ENCODE measurements around the gene SLC37A2.
"Not testable (repeated sequence)": the region's sequence is repeated elsewhere in the genome, so short reads cannot be mapped to it uniquely, and the experiment has no call there.

SLC37A2 gene

DNA sequence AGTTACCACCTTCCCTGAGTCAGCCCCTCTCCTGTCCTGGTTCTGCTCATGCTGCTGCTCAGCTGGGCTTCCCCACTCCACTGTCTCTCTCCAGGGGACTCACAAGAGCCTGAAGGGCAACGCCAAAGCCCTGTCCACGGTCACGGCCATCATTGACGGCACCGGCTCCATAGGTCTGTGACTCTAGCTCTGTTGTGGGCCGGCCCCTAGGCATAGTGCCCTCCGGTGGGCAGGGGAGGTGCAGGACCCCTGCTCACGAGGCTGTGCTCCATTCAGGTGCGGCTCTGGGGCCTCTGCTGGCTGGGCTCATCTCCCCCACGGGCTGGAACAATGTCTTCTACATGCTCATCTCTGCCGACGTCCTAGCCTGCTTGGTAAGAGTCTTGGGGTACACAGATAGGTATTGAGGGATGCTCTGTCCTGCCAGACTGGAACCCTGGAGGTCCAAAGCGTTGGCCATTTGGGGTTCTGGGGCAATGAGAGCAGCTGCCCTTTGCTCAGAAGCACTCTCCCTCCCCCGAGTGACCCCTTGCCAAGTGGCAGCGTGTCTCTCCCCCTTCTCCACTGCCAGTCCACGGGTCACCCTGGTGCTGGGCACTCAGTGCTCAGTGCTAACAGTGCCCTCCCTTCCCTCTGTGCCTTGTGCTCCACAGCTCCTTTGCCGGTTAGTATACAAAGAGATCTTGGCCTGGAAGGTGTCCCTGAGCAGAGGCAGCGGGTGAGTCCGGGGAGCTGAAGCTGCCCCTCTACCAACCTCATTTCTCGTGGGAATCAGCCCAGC, 22.4 kb downstream of the SLC37A2 start:
- DNase-seq: no peak

GRCh38 chr11:125086633-125087296, 23.7 kb downstream of the SLC37A2 start:
- DNase-seq: no peak

DNA sequence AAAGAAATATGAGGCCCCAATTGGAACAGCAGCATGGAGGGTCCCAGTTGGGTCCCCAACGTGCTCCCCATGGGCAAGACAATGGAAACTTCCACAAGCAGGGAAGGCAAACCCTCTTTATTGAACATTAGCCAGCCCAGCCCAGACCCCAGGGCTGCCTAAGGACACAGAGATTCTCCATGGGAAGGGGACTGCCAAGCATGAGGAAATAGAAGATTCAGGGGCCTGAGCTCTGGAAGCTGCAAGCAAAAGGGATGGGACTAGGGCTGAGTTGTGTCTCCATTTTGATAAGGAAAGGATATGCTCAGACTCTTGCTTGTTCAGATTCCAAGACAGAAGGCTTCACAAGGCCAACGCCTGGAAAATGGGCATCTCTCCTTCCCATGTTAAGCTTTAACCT, 25.0 kb downstream of the SLC37A2 start:
- no peak for DNase-seq

GRCh38 chr11:125088576-125089455, 25.7 kb downstream of the SLC37A2 start:
- DNase-seq: no peak

- not testable (repeated sequence) for DNase-seq
These were observed 26.4 kb downstream of the SLC37A2 start for GRCh38 chr11:125089481-125089880.

- not testable (repeated sequence) for DNase-seq
These were observed 27.0 kb downstream of the SLC37A2 start for GRCh38 chr11:125090151-125090550.

GRCh38 chr11:125090816-125091215, 27.7 kb downstream of the SLC37A2 start:
- DNase-seq: no peak

DNA sequence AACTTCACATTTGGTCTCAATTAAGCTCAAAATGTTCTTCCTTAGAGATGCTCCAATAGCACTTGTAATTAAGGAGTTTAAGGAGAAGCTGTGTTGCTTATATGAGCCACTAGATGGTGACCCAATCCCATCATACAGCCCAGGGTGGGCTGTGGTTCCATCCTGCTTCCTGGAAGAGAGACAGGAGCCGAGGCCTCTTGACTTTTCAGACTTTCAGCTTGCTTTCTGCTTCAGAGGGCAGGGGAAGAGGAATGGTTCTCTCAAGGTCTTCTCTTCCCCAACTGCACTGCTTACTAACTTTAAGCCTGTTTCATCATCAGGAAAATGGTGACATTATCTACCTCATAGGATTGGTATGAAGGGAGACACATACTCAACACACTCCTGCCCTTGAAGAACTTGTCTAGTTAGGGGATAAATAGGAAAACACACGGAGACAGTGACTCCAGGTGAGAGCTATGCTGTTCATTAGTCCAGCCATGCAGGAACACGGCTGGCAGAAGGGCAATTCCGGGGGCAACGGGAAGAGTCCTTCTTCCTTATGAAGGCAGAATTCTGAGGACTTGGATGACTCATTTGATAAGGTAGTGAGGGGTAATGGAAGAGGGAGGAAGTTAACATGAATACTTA, 28.3 kb downstream of the SLC37A2 start:
- DNase-seq: no peak

GRCh38 chr11:125091877-125092664, 29.0 kb downstream of the SLC37A2 start:
- DNase-seq: no peak

- no peak for DNase-seq
These were observed 29.6 kb downstream of the SLC37A2 start for GRCh38 chr11:125092669-125093068.

DNA sequence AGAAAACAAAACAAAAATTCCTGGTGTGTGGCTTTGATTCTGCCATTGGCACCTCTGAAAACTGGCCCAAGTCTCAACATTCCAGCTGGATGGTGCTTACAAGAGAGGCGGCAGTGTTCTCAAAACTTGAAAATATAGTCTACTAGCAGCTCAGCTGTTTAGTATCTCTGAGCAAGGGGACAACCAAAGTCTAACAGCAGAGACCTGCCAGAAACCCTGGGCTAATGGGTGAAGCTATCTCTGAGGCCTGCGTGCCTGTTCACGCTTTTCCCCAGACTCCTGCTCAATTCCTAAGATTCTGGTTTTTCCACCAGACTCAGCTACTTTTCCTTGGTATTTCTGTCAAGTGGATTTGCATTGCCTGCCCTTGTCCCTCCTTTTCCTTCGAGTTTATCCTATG, 30.4 kb downstream of the SLC37A2 start:
- DNase-seq: no peak

- no peak for DNase-seq
These were observed 31.6 kb downstream of the SLC37A2 start for GRCh38 chr11:125094731-125095130.

- no peak for DNase-seq
These were observed 37.0 kb downstream of the SLC37A2 start for GRCh38 chr11:125100136-125100535.

DNA sequence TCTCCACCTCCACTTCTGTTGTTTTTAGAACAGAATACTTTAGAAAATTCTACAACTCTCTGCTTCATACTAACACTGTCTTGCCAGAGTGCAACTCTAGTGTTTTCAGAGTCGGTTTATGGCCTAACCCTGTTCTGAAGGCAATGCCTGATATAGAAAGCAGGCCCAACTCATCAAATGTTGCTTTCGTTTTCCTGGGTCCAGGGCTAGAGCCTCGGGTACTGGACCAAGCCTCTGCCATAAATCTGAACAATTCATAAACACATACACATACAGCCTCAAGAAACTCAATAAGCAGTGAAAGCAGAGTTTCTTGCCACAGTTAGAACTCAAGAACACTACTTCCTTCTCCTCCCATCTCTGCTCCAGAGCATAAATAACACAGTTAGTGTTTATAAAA, 38.5 kb downstream of the SLC37A2 start:
- DNase-seq: no peak

- DNase-seq: no peak
These were observed 38.9 kb downstream of the SLC37A2 start for GRCh38 chr11:125102025-125102424.

GRCh38 chr11:125102510-125102909, 39.4 kb downstream of the SLC37A2 start:
- DNase-seq: no peak

DNA sequence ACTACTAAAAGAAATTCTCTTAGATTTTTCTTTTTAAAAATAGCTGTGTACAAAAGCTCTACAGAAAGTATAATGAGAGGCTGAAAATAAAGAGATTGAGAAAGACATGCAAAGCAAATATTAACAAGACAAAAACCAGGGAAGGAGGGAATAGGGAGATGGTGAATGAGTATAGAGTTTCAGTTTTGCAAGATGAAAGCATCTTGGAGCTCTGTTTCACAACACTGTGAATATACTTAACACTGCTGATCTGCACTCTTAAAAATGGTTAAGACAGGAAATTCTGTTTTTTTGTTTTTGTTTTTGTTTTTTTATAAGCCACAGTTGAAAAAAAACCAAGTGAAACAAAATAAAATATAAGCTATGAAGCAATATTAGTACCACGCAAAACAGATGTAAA, 42.8 kb downstream of the SLC37A2 start:
- DNase-seq: no peak

DNA sequence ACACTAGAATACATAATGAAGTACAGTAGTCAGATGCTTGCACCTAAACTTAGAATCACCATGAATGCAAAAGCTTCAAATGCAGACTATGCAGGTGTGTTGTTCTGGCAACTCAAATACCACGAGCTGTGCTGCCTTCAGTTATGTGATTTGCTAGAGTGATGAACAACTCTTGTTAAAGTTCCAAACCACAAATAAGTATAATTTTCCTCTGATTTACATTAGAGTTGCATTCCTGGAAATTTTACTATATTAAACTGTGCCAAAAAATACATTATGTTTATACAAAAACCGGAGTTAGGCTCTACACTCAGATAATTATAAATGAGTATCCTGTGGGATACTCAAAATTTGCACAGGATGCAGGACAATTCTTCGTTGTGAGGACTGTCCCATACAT, 45.4 kb downstream of the SLC37A2 start:
- no peak for DNase-seq

- no peak for DNase-seq
These were observed 47.4 kb downstream of the SLC37A2 start for GRCh38 chr11:125110506-125110905.

DNA sequence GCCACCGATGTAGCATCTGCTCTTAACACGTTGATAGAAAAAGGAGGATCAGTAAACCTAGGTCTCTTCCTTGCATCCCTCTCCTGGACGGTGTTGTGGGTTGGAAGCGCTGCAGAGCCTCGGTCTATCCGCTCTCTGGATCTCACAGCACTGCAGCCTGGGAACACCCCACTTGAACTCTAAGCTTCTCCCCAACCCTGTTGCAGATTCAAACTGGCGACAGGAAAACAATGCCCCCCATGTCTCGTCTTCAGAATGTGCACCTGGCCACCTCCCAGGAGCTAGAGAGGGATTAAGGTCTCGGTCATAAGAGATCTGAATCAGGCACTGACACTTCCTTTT, 47.9 kb downstream of the SLC37A2 start:
- DNase-seq: peak in 1 of 6 experiments; percentile 31

- DNase-seq: peak; percentile 89 to 95 (median 93)
These were observed 48.5 kb downstream of the SLC37A2 start, which contains the start of gene TMEM218 for GRCh38 chr11:125111343-125112207. TMEM218 (minus strand) TSS chr11:125111626; CDS start chr11:125102241, 9,385 bp downstream.

Measured in stimulated activated naive CD4-positive, alpha-beta T cell (primary cell).